K562 (cell line): ENCODE data around the gene SART1. TPM values are rescaled to one million over a fixed set of nuclear protein-coding genes. Genes with fewer than 3 reads are reported as not detected.
A peak's percentile ranks its signal among the peaks of the same experiment; 100 is the strongest.

Source experiments
- ATAC-seq: fragments of 200-7000 bp; cut with Tn5 transposase; 3 replicates; pipeline ENCODE4 v1.9.1; 2020; ENCODE audit warnings: moderate library complexity
- BruUV-seq: library from RNA; stranded (reverse); fragments of 400-500 nt; replicated peaks from 2 replicates; lab custom pipeline; 2021; lab: Mats Ljungman, UMichigan
- CTCF ChIA-PET: fragments of 300-600 bp; formaldehyde crosslinking; extraction: SDS; loops from one replicate; lab custom pipeline; 2021; ENCODE audit warnings: low intra/inter-chr PET ratio; lab: Yijun Ruan, JAX
- POLR2A ChIA-PET: fragments of 300-600, 350-650 bp; sonication (Branson Sonifier 250); formaldehyde crosslinking; extraction: SDS; loops from one replicate; lab custom pipeline; 2021; ENCODE audit warnings: antibody characterized with exemption, inconsistent platforms; lab: Yijun Ruan, JAX
- DNase-seq, 4 experiments: peaks; one replicate each; pipeline versions ENCODE4 v3.0.0 to v3.0.0-alpha.2; 2011 to 2018; ENCODE audit warnings: low spot score in 3 of 4, mixed read lengths in 3 of 4; ENCODE audit errors: extremely low read depth in 1 of 4
- FAIRE-seq: peaks from 2 replicates; lab custom pipeline; 2011; peaks lifted over from hg19 to GRCh38; lab: Jason Lieb, UNC
- H2AFZ ChIP-seq: 2 replicates; pipeline ENCODE4 v1.6.0; 2011; ENCODE audit warnings: low read depth, low read length, control low read depth, inconsistent platforms
- H3K27ac ChIP-seq: fragments of 200-600 bp; 3 replicates; pipeline ENCODE4 v1.8.0; 2011; ENCODE audit warnings: low read depth, mild to moderate bottlenecking, control low read depth, inconsistent platforms, low read length, moderate library complexity, mixed read lengths; ENCODE audit errors: extremely low read depth
- H3K27me3 ChIP-seq, 2 experiments: fragments of 300-600 bp in 1 of 2; 2 replicates in 1 of 2; 3 replicates in 1 of 2; pipeline versions ENCODE4 v1.6.0 to v1.8.0; 2011; ENCODE audit warnings: inconsistent platforms in 2 of 2, low read length in 2 of 2, mild to moderate bottlenecking in 1 of 2, mixed read lengths in 1 of 2, moderate library complexity in 1 of 2; ENCODE audit not compliant: control insufficient read depth in 2 of 2, insufficient read depth in 2 of 2
- H3K36me3 ChIP-seq: fragments of 300-600 bp; 3 replicates; pipeline ENCODE4 v1.8.0; 2011; ENCODE audit warnings: mild to moderate bottlenecking, low read length, inconsistent platforms; ENCODE audit not compliant: control insufficient read depth, insufficient read depth
- H3K4me1 ChIP-seq, 2 experiments: fragments of 200-600 bp in 1 of 2; replicated peaks in 1 of 2; 2 replicates in 1 of 2; 3 replicates in 1 of 2; pipeline versions ENCODE4 v1.5.1 to v1.8.0; 2011; ENCODE audit warnings: inconsistent platforms in 2 of 2, low read length in 2 of 2, mild to moderate bottlenecking in 1 of 2, mixed read lengths in 1 of 2, moderate library complexity in 1 of 2; ENCODE audit not compliant: control insufficient read depth in 2 of 2, insufficient read depth in 2 of 2
- H3K4me2 ChIP-seq: 2 replicates; pipeline ENCODE4 v1.6.1; 2011; ENCODE audit warnings: low read length, control low read depth, inconsistent platforms, mixed read lengths; ENCODE audit not compliant: insufficient read depth
- H3K4me3 ChIP-seq: fragments of 200-600 bp; sonication (generic), shearing (Covaris generic); 2 replicates; pipeline ENCODE4 v1.5.1; 2016; ENCODE audit warnings: control low read depth, inconsistent platforms
- H3K79me2 ChIP-seq: fragments of 200-600 bp; 3 replicates; pipeline ENCODE4 v1.8.0; 2011; ENCODE audit warnings: low read length, inconsistent platforms; ENCODE audit not compliant: control insufficient read depth, insufficient read depth
- H3K9ac ChIP-seq, 2 experiments: 2 replicates each; pipeline versions ENCODE4 v1.6.0 to v1.6.1; 2011; ENCODE audit warnings: low read depth in 2 of 2, low read length in 2 of 2, control low read depth in 1 of 2, inconsistent platforms in 1 of 2, mild to moderate bottlenecking in 1 of 2, mixed read lengths in 1 of 2; ENCODE audit not compliant: insufficient read depth in 1 of 2
- H3K9me1 ChIP-seq: one replicate; pipeline ENCODE4 v1.6.0; 2011; ENCODE audit warnings: inconsistent platforms, mild to moderate bottlenecking, low read length, moderate library complexity; ENCODE audit not compliant: control insufficient read depth, insufficient read depth
- H3K9me3 ChIP-seq: replicated peaks from 2 replicates; pipeline ENCODE4 v1.5.1; 2011; ENCODE audit warnings: low read depth, low read length, inconsistent platforms; ENCODE audit not compliant: control insufficient read depth, insufficient read depth
- H4K20me1 ChIP-seq: replicated peaks from 2 replicates; pipeline ENCODE4 v1.6.1; 2011; ENCODE audit warnings: low read length, inconsistent platforms, mixed read lengths; ENCODE audit not compliant: control insufficient read depth, insufficient read depth
- ARHGAP35 ChIP-seq: fragments of 450-650 bp; IDR thresholded peaks from 2 replicates; pipeline ENCODE4 v1.6.1; 2018; ENCODE audit not compliant: partially characterized antibody
- DEAF1 ChIP-seq: fragments of 450-650 bp; formaldehyde crosslinking; IDR thresholded peaks from 2 replicates; pipeline ENCODE4 v1.4.0; 2020; ENCODE audit warnings: mild to moderate bottlenecking, moderate library complexity
- DIDO1 ChIP-seq: fragments of 450-650 bp; IDR thresholded peaks from 2 replicates; pipeline ENCODE4 v1.6.1; 2016; ENCODE audit warnings: low read depth, missing biosample characterization, missing genetic modification characterization
- MBD2 ChIP-seq: sonication (generic); IDR thresholded peaks from 2 replicates; pipeline ENCODE4 v1.6.1; 2016; ENCODE audit warnings: low read depth, borderline replicate concordance
- POLR2G ChIP-seq: fragments of 200-400 bp; formaldehyde crosslinking; IDR thresholded peaks from 2 replicates; pipeline ENCODE4 v1.6.1; 2017; ENCODE audit warnings: low read depth, mild to moderate bottlenecking, antibody characterized with exemption, low read length, moderate library complexity
- RBFOX2 ChIP-seq: fragments of 200-400 bp; formaldehyde crosslinking; IDR thresholded peaks from 2 replicates; pipeline ENCODE4 v1.6.1; 2017; ENCODE audit warnings: low read depth, mild to moderate bottlenecking, low read length, moderate library complexity
- TEAD2 ChIP-seq: fragments of 450-650 bp; IDR thresholded peaks from 2 replicates; pipeline ENCODE4 v1.6.1; 2016; ENCODE audit warnings: missing genetic modification characterization, control low read depth, missing compliant biosample characterization
- ZBTB11 ChIP-seq, 3 experiments: fragments of 200-800 bp in 1 of 3; fragments of 250-450 bp in 1 of 3; fragments of 450-650 bp in 1 of 3; sonication (Bioruptor Pico) in 1 of 3; sonication (Bioruptor generic) in 1 of 3; formaldehyde crosslinking in 1 of 3; IDR thresholded peaks; 2 replicates each; pipeline versions ENCODE4 v1.6.1 to v1.8.0; 2016 to 2022; ENCODE audit warnings: mild to moderate bottlenecking in 2 of 3, missing genetic modification characterization in 2 of 3, missing compliant biosample characterization in 1 of 3, moderate library complexity in 1 of 3
- ZNF766 ChIP-seq: fragments of 200-800 bp; sonication (Bioruptor generic); conservative IDR thresholded peaks from 2 replicates; pipeline ENCODE4 v1.6.1; 2016; ENCODE audit warnings: missing genetic modification characterization, missing compliant biosample characterization
- WGBS: fragments of 100-300 bp; shearing (Covaris generic); methylation state at CpG from one replicate; pipeline ENCODE4 v1.1.6; 2016; ENCODE audit warnings: low coverage, mixed read lengths; ENCODE audit not compliant: insufficient coverage; ENCODE audit errors: missing lambda C conversion rate; 5-methylcytosine and 5-hydroxymethylcytosine counted together
- in situ Hi-C: fragments of 300-500 bp; cut with MboI; formaldehyde crosslinking; loops from 4 replicates; pipeline ENCODE4 v1.15.0; 2018; ENCODE audit warnings: inconsistent platforms, mixed read lengths
- intact Hi-C: fragments of 100-400 bp; cut with micrococcal nuclease; formaldehyde crosslinking; loops from 2 replicates; pipeline ENCODE4 v1.14.2; 2022
- polyA plus RNA-seq, 8 experiments: library from polyadenylated mRNA; depleted of rRNA in 4 of 8; stranded (reverse) in 5 of 8; unstranded in 3 of 8; fragments of >200 nt; fragmentation: Nextera tagmentation in 2 of 8; fragmentation: Illumina TruSeq in 1 of 8; extraction: Ambion mirVana in 2 of 8; extraction: Trizol in 1 of 8; gene quantifications; 2 replicates each; pipeline versions ENCODE4 v1.2.1 to v1.2.3, GENCODE V29; 2011 to 2014; ENCODE audit warnings: inconsistent platforms in 1 of 8, missing spikeins in 1 of 8
- total RNA-seq, 7 experiments: library from RNA; depleted of rRNA in 6 of 7; stranded (reverse); fragments of >200 nt in 6 of 7; fragmentation: Illumina TruSeq in 2 of 7; extraction: Trizol in 2 of 7; gene quantifications; 2 replicates each; pipeline versions ENCODE4 v1.2.1 to v1.2.3, GENCODE V29; 2011 to 2021; ENCODE audit warnings: low replicate concordance in 1 of 7

Gene SART1
- total and polyA plus RNA-seq, 9 of the 15 experiments (the other 6 are each of a cell fraction or from before 2014, with no cell fraction given), result 4.8 to 84.1 (median 31.7) TPM

- no peak overlapping the region for H3K4me3 ChIP-seq
- H3K27me3 ChIP-seq, result no peaks in the 10 kb centered on the region
- ATAC-seq, result no peak
- no peaks in the 10 kb centered on the region for H4K20me1 ChIP-seq
- no peak overlapping the region for H3K27ac ChIP-seq
- in situ Hi-C loops, result no loop called here
- ChIA-PET CTCF (no interaction called here), POLR2A (interaction anchor here (0.7 to 3.3 kb wide), 5 partner anchors 8 to 118 kb away, joined by 3 to 13 read pairs (median 3); partner anchors contain the start of gene FIBP)
- intact Hi-C loops, result no loop called here
- peaks cover 24% of the 10 kb centered on the region for H3K79me2 ChIP-seq
- peak overlapping the region in 1 of 2 experiments; percentile 75; a peak in 2 of 4 replicates for H3K9ac ChIP-seq
- H3K9me3 ChIP-seq, result no peaks in the 10 kb centered on the region
- H3K9me1 ChIP-seq, result no peaks in the 10 kb centered on the region
- DNase-seq, result no peak
- BruUV-seq, result no TSS peak
- TF ChIP-seq RBFOX2 (peak; percentile 59; the same call in 1 of the 2 replicates), ARHGAP35 (no peak), MBD2 (no peak), POLR2G (peak; percentile 58), ZNF766 (CRISPR knock-in tag) (no peak), TEAD2 (tag) (no peak), DIDO1 (tag) (no peak), DEAF1 (CRISPR knock-in tag) (no peak), ZBTB11 (CRISPR knock-in tag; IDR thresholded peaks at IDR 0.05) (0 out of 6 replicates have a peak, but pooled peaks of 1 of the 3 experiments have one; percentile 9)
- peaks cover 29% of the 10 kb centered on the region; the same call in 2 of the 3 replicates for H3K36me3 ChIP-seq
- whole genome bisulfite sequencing, result 86% methylated on average over 11 of the region's 13 CpGs
- no peak for FAIRE-seq
- H2AFZ ChIP-seq, result no peak overlapping the region
- H3K4me2 ChIP-seq, result no peak overlapping the region
- H3K4me1 ChIP-seq, result peaks cover 23 to 28% of the 10 kb centered on the region in 2 experiments; a peak in 4 of 5 replicates
These were observed 44.8 kb downstream of the SART1 start for GRCh38 chr11:66006134-66006890.
